Measurements from ENCODE around the gene SMC1B.

Gene SMC1B, protein sequence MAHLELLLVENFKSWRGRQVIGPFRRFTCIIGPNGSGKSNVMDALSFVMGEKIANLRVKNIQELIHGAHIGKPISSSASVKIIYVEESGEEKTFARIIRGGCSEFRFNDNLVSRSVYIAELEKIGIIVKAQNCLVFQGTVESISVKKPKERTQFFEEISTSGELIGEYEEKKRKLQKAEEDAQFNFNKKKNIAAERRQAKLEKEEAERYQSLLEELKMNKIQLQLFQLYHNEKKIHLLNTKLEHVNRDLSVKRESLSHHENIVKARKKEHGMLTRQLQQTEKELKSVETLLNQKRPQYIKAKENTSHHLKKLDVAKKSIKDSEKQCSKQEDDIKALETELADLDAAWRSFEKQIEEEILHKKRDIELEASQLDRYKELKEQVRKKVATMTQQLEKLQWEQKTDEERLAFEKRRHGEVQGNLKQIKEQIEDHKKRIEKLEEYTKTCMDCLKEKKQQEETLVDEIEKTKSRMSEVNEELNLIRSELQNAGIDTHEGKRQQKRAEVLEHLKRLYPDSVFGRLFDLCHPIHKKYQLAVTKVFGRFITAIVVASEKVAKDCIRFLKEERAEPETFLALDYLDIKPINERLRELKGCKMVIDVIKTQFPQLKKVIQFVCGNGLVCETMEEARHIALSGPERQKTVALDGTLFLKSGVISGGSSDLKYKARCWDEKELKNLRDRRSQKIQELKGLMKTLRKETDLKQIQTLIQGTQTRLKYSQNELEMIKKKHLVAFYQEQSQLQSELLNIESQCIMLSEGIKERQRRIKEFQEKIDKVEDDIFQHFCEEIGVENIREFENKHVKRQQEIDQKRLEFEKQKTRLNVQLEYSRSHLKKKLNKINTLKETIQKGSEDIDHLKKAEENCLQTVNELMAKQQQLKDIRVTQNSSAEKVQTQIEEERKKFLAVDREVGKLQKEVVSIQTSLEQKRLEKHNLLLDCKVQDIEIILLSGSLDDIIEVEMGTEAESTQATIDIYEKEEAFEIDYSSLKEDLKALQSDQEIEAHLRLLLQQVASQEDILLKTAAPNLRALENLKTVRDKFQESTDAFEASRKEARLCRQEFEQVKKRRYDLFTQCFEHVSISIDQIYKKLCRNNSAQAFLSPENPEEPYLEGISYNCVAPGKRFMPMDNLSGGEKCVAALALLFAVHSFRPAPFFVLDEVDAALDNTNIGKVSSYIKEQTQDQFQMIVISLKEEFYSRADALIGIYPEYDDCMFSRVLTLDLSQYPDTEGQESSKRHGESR

DNA sequence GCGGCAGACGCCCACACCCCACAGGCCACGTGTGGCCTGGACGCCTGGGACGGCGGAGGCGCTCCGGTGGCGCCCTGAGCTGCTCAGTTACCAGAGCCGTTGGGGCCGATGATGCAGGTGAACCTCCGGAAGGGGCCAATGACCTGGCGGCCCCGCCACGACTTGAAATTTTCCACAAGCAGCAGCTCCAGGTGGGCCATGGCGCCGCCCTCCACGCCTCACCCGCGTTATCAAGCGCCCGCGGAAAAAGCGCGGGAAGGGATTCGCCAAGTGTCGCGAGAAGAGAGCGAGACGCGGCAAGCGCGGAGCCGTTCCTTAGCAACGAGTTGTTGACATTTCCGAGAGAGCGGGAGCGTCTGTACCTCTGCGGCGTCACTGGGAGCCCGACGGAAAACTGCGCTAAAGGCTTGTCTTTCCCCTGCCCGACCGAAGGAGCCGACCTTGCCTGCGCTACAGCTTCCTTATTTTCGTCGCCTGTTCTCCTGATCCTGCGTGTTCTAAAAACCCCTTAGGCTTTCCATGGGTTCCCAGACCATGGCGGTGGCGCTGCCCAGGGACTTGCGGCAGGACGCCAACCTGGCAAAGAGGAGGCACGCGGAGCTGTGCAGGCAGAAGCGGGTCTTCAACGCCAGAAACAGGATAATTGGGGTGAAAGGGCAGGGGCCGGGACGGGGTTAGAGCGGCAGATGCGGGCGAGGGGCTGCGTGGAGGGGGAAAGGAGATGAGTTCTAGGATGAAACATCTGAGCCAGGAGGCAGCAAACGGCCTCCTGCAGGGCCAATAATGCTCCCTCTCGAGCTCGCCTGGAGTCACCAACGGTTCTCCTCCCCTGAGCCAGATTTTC is at the start of gene SMC1B, which contains the start of gene RIBC2:
TSS of gene SMC1B (minus strand) at position 232 of the 844 bp plus-strand sequence. CDS start at position 200, 32 bp downstream.
TSS of gene RIBC2 (plus strand) at position 326 of the 844 bp plus-strand sequence. CDS start at position 520, 194 bp downstream.
- H3K36me3 ChIP-seq (ENCODE audit: control insufficient read depth in 1 of 2, insufficient read depth in 2 of 2, low read length in 2 of 2): no peaks in the 10 kb centered on the region
- peaks cover 3 to 4% of the 10 kb centered on the region in 2 donors for H3K4me1 ChIP-seq (ENCODE audit: control insufficient read depth in 1 of 2, insufficient read depth in 2 of 2, low read length in 2 of 2)
- H3K9ac ChIP-seq (ENCODE audit: low read depth in 1 of 2, low read length in 2 of 2): peak within 1 kb of the TSS; percentile 54 to 56
- peak within 1 kb of the TSS; percentile 69 to 70 for H3K4me3 ChIP-seq (ENCODE audit: low read depth in 1 of 2, low read length in 2 of 2)
- H3K9me3 ChIP-seq (ENCODE audit: control insufficient read depth in 1 of 2, low read length in 2 of 2): no peaks in the 10 kb centered on the region
- no peaks in the 10 kb centered on the region for H3K27me3 ChIP-seq (ENCODE audit: control insufficient read depth in 1 of 2, insufficient read depth in 2 of 2, low read length in 2 of 2)
- H3K27ac ChIP-seq (ENCODE audit: low read depth, low read length): no peak within 1 kb of the TSS

DNA sequence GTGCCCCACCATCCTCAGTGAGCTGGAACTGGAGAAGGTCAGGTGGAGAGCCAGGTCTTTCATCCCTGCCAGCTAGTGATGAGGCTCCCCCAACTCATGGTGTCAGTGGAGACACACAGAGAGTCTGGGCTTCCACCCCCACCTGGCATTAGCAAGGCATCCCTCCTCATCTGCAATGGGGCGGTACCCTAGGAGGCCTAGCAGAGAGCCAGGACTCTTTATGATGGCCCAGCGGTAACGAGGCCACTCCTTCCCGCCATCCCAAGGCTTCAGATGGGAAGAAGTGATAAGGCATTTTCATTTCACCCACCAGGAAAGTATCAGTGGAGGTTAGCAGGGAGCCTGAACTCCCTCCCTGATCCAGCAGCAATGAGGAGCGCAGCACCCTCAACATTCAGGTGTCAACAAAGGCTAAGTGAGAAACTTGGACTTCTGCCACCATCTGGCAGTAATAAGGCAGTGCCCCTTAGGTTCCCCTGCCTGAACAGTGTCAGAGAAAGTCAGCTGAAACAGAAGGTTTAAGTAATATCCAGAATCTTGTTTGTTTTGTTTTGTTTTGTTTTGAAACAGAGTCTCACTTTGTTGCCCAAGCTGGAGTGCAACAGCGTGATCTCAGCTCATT is 48.7 kb upstream of the SMC1B start:
- H3K4me3 ChIP-seq (ENCODE audit: low read depth in 1 of 2, low read length in 2 of 2): no peak overlapping the region
- H3K9me3 ChIP-seq (ENCODE audit: control insufficient read depth in 1 of 2, low read length in 2 of 2): no peaks in the 10 kb centered on the region
- no peaks in the 10 kb centered on the region for H3K4me1 ChIP-seq (ENCODE audit: control insufficient read depth in 1 of 2, insufficient read depth in 2 of 2, low read length in 2 of 2)
- no peaks in the 10 kb centered on the region for H3K27me3 ChIP-seq (ENCODE audit: control insufficient read depth in 1 of 2, insufficient read depth in 2 of 2, low read length in 2 of 2)
- no peak overlapping the region for H3K27ac ChIP-seq (ENCODE audit: low read depth, low read length)
- no peaks in the 10 kb centered on the region for H3K36me3 ChIP-seq (ENCODE audit: control insufficient read depth in 1 of 2, insufficient read depth in 2 of 2, low read length in 2 of 2)
- H3K9ac ChIP-seq (ENCODE audit: low read depth in 1 of 2, low read length in 2 of 2): no peak overlapping the region

DNA sequence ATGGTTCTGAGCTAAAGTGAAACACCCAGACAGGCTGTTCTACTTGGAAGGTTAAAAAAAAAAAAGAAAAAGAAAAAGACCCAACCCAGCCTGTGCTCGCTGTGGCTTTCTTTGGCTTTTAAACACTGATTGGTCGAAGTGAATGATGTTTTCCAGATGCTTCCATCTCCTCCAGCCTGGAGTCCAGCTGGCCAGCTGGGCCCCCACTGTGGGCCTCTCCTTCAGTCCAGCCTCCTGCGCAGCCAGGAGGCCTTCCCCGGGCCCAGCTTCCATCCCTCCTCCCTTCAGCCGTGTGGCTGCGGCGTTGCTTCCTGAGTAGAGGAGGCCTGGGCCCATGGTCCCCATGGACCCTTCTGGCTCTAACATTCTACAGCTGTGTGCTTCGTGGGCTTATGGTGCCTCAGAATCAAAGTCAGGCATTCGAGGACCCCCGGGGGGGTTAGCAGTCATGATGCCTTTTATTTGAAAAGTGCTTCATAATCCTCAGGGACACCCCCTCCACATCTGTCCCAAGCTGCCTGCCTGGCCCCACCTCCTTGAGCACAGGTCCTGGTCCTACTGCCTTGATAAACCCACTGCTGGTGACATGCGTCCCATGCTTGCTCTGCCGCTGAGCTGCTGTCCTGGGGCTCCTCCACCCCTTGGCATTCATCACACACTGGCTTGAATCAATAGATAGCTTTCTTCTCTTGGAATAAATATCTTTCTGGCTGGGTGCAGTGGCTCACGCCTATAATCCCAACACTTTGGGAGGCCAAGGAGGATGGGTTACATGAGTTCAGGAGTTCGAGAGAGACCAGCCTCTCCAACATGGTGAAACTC is 47.1 kb upstream of the SMC1B start:
- no peaks in the 10 kb centered on the region for H3K9me3 ChIP-seq (ENCODE audit: control insufficient read depth in 1 of 2, low read length in 2 of 2)
- peak overlapping the region; percentile 20 for H3K27ac ChIP-seq (ENCODE audit: low read depth, low read length)
- H3K36me3 ChIP-seq (ENCODE audit: control insufficient read depth in 1 of 2, insufficient read depth in 2 of 2, low read length in 2 of 2): no peaks in the 10 kb centered on the region
- H3K27me3 ChIP-seq (ENCODE audit: control insufficient read depth in 1 of 2, insufficient read depth in 2 of 2, low read length in 2 of 2): no peaks in the 10 kb centered on the region
- no peaks in the 10 kb centered on the region for H3K4me1 ChIP-seq (ENCODE audit: control insufficient read depth in 1 of 2, insufficient read depth in 2 of 2, low read length in 2 of 2)
- no peak overlapping the region for H3K9ac ChIP-seq (ENCODE audit: low read depth in 1 of 2, low read length in 2 of 2)
- H3K4me3 ChIP-seq (ENCODE audit: low read depth in 1 of 2, low read length in 2 of 2): no peak overlapping the region

DNA sequence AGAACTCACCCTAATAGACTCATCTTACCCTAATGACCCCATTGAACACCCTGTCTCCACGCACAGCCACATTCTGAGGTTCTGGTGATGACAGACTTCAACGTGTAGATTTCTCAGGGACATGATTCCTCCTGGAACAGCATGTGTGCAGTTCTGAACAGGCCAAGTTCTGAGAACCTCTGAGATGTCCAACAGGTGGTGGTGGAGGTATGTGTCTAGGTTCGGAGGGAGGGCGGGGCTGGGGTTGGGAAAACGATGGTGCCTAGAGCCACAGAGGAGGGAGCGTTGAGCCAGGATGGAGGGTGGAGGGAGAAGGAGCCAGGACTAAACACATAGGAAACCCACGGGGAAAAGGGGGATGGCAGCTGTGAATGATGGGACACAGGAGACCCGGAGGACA is 45.8 kb upstream of the SMC1B start:
- Histone ChIP-seq H3K27ac (ENCODE audit: low read depth, low read length) (no peak overlapping the region), H3K9me3 (ENCODE audit: control insufficient read depth in 1 of 2, low read length in 2 of 2) (no peaks in the 10 kb centered on the region), H3K4me3 (ENCODE audit: low read depth in 1 of 2, low read length in 2 of 2) (no peak overlapping the region), H3K36me3 (ENCODE audit: control insufficient read depth in 1 of 2, insufficient read depth in 2 of 2, low read length in 2 of 2) (no peaks in the 10 kb centered on the region), H3K9ac (ENCODE audit: low read depth in 1 of 2, low read length in 2 of 2) (no peak overlapping the region), H3K27me3 (ENCODE audit: control insufficient read depth in 1 of 2, insufficient read depth in 2 of 2, low read length in 2 of 2) (no peaks in the 10 kb centered on the region), H3K4me1 (ENCODE audit: control insufficient read depth in 1 of 2, insufficient read depth in 2 of 2, low read length in 2 of 2) (no peaks in the 10 kb centered on the region)

DNA sequence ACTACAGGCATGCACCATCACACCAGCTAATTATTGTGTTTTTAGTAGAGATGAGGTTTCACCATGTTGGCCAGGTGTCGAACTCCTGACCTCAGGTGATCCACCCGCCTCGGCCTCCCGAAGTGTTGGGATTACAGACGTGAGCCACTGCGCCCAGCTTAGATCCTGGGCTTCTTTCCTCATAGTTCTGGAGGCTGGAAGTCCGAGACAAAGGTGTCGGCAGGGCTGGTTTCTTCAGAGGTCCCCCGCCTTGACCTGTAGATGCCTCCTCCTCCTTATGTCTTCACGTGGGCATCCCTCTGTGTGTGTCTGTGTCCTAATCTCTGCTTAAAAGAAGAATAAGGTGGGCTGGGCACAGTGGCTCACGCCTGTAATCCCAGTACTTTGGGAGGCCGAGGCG is 45.1 kb upstream of the SMC1B start:
- Histone ChIP-seq H3K4me1 (ENCODE audit: control insufficient read depth in 1 of 2, insufficient read depth in 2 of 2, low read length in 2 of 2) (no peaks in the 10 kb centered on the region), H3K36me3 (ENCODE audit: control insufficient read depth in 1 of 2, insufficient read depth in 2 of 2, low read length in 2 of 2) (no peaks in the 10 kb centered on the region), H3K27ac (ENCODE audit: low read depth, low read length) (no peak overlapping the region), H3K9ac (ENCODE audit: low read depth in 1 of 2, low read length in 2 of 2) (no peak overlapping the region), H3K9me3 (ENCODE audit: control insufficient read depth in 1 of 2, low read length in 2 of 2) (no peaks in the 10 kb centered on the region), H3K27me3 (ENCODE audit: control insufficient read depth in 1 of 2, insufficient read depth in 2 of 2, low read length in 2 of 2) (no peaks in the 10 kb centered on the region), H3K4me3 (ENCODE audit: low read depth in 1 of 2, low read length in 2 of 2) (no peak overlapping the region)

DNA sequence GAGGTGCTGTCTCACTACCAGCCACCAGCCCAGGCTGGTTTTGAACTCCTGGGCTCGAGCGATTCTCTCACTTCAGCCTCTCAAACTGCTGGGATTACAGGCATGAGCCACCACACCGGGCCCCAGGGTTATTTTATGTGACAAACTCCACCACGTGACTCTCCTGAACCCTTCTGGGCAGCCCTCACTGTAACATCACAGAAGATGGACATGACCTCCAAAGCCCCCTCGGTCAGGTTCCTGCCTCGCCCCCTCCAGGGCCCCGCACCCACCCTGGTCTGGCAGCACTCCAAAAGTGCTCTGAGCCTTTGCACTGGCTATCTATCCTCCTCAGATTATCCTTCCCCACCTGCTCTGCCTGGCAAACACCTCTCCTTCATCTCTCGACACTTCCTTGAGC is 43.4 kb upstream of the SMC1B start:
- no peak overlapping the region for H3K27ac ChIP-seq (ENCODE audit: low read depth, low read length)
- H3K9me3 ChIP-seq (ENCODE audit: control insufficient read depth in 1 of 2, low read length in 2 of 2): no peaks in the 10 kb centered on the region
- H3K9ac ChIP-seq (ENCODE audit: low read depth in 1 of 2, low read length in 2 of 2): no peak overlapping the region
- H3K36me3 ChIP-seq (ENCODE audit: control insufficient read depth in 1 of 2, insufficient read depth in 2 of 2, low read length in 2 of 2): no peaks in the 10 kb centered on the region
- no peaks in the 10 kb centered on the region for H3K4me1 ChIP-seq (ENCODE audit: control insufficient read depth in 1 of 2, insufficient read depth in 2 of 2, low read length in 2 of 2)
- H3K4me3 ChIP-seq (ENCODE audit: low read depth in 1 of 2, low read length in 2 of 2): no peak overlapping the region
- no peaks in the 10 kb centered on the region for H3K27me3 ChIP-seq (ENCODE audit: control insufficient read depth in 1 of 2, insufficient read depth in 2 of 2, low read length in 2 of 2)

DNA sequence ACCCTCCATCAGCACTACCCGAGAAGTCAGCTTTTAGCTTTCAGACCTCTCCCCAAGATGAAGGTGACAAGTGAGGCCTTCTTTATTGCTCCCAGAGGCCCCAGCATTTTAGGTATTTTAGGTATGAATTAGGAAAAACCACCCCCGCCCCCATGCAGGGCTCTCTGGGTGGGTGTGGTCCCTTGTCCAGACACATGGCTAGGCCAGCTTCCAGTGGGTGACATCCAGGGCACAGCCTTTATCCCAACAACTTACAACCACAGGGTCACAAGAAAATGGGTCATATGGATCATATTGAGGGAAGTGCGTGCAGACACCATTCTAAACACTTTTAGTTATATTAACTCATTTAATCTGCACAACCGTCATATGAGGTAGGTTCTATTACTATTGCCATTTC is 42.2 kb upstream of the SMC1B start:
- Histone ChIP-seq H3K36me3 (ENCODE audit: control insufficient read depth in 1 of 2, insufficient read depth in 2 of 2, low read length in 2 of 2) (no peaks in the 10 kb centered on the region), H3K4me3 (ENCODE audit: low read depth in 1 of 2, low read length in 2 of 2) (no peak overlapping the region), H3K9ac (ENCODE audit: low read depth in 1 of 2, low read length in 2 of 2) (no peak overlapping the region), H3K9me3 (ENCODE audit: control insufficient read depth in 1 of 2, low read length in 2 of 2) (no peaks in the 10 kb centered on the region), H3K27ac (ENCODE audit: low read depth, low read length) (no peak overlapping the region), H3K4me1 (ENCODE audit: control insufficient read depth in 1 of 2, insufficient read depth in 2 of 2, low read length in 2 of 2) (no peaks in the 10 kb centered on the region), H3K27me3 (ENCODE audit: control insufficient read depth in 1 of 2, insufficient read depth in 2 of 2, low read length in 2 of 2) (no peaks in the 10 kb centered on the region)

DNA sequence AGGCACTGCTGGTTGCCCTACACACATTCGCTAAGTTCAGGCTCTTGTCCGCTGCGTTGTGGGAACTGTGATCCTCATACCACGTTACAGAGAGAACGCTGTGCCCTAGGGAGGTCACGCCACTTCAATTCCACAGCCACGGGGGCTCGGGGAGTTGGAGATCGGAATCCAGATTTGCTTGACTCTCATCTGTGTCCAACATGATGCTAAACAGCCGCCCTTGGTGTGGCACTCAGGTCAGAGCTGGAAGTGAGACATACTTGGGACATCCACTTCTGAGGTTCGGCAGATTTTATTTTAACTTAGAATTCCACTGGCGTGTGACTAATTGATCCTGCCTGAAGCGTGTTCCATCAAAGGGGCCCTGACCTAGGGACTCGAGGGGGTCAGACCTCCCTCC is 41.8 kb upstream of the SMC1B start:
- no peak overlapping the region for H3K4me3 ChIP-seq (ENCODE audit: low read depth in 1 of 2, low read length in 2 of 2)
- H3K36me3 ChIP-seq (ENCODE audit: control insufficient read depth in 1 of 2, insufficient read depth in 2 of 2, low read length in 2 of 2): no peaks in the 10 kb centered on the region
- H3K9me3 ChIP-seq (ENCODE audit: control insufficient read depth in 1 of 2, low read length in 2 of 2): no peaks in the 10 kb centered on the region
- no peak overlapping the region for H3K27ac ChIP-seq (ENCODE audit: low read depth, low read length)
- H3K27me3 ChIP-seq (ENCODE audit: control insufficient read depth in 1 of 2, insufficient read depth in 2 of 2, low read length in 2 of 2): no peaks in the 10 kb centered on the region
- no peaks in the 10 kb centered on the region for H3K4me1 ChIP-seq (ENCODE audit: control insufficient read depth in 1 of 2, insufficient read depth in 2 of 2, low read length in 2 of 2)
- H3K9ac ChIP-seq (ENCODE audit: low read depth in 1 of 2, low read length in 2 of 2): no peak overlapping the region
